GM10266 (cell line): ENCODE results near the gene ZNF789.
"Not testable (repeated sequence)": the region's sequence is repeated elsewhere in the genome, so short reads cannot be mapped to it uniquely, and the experiment has no call there.

Source experiments
- DNase-seq: peaks from one replicate; pipeline ENCODE4 v3.0.0; 2012; ENCODE audit errors: extremely low spot score
- TF ChIP-seq, protein P1 (sequence below): IDR thresholded peaks from 2 replicates; pipeline ENCODE4 v1.5.1; 2012; ENCODE audit warnings: mild to moderate bottlenecking, low read depth; ENCODE audit not compliant: control insufficient read depth, insufficient read depth; ENCODE audit errors: missing control alignments

ZNF789 gene

DNA sequence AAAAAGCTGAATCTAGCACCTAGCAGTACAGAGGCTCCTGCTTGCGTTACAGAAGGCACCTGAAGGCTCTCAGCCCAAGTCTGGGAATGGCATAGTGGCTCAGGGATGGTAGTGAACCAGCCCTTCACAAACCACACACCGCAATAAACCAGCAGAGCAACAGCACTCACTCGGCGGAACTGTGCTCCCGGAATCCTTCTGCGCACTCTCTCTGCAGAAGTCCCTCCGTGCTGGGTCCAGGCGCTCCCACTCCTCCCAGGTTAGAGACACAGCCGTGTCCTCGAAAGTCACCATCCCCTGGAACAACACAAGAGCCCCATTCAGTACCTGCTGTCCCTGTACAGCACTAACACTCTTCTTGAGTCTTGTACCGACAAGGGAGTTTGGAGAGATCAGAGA lies 25.9 kb downstream of the ZNF789 start:
- no peak for DNase-seq
- TF ChIP-seq, protein P1, sequence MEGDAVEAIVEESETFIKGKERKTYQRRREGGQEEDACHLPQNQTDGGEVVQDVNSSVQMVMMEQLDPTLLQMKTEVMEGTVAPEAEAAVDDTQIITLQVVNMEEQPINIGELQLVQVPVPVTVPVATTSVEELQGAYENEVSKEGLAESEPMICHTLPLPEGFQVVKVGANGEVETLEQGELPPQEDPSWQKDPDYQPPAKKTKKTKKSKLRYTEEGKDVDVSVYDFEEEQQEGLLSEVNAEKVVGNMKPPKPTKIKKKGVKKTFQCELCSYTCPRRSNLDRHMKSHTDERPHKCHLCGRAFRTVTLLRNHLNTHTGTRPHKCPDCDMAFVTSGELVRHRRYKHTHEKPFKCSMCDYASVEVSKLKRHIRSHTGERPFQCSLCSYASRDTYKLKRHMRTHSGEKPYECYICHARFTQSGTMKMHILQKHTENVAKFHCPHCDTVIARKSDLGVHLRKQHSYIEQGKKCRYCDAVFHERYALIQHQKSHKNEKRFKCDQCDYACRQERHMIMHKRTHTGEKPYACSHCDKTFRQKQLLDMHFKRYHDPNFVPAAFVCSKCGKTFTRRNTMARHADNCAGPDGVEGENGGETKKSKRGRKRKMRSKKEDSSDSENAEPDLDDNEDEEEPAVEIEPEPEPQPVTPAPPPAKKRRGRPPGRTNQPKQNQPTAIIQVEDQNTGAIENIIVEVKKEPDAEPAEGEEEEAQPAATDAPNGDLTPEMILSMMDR = no peak

DNA sequence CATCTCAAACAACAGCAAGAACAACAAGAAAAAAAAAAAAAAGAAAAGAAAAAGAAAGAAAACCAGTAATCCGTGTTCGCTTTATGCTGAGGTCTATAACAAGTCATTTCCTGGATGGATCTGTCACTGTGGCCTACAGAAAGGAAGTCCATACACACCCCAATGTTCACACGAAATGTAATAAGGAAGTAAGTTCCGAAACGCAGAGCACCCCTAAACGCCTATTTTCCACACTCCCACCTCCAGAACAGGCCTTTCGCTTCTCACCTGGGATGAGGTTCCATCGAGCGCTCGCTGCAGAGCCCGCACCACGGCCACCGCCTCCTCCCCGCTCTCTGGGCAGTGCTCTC lies 26.7 kb downstream of the ZNF789 start:
- DNase-seq = no peak
- TF ChIP-seq, protein P1 = no peak

DNA sequence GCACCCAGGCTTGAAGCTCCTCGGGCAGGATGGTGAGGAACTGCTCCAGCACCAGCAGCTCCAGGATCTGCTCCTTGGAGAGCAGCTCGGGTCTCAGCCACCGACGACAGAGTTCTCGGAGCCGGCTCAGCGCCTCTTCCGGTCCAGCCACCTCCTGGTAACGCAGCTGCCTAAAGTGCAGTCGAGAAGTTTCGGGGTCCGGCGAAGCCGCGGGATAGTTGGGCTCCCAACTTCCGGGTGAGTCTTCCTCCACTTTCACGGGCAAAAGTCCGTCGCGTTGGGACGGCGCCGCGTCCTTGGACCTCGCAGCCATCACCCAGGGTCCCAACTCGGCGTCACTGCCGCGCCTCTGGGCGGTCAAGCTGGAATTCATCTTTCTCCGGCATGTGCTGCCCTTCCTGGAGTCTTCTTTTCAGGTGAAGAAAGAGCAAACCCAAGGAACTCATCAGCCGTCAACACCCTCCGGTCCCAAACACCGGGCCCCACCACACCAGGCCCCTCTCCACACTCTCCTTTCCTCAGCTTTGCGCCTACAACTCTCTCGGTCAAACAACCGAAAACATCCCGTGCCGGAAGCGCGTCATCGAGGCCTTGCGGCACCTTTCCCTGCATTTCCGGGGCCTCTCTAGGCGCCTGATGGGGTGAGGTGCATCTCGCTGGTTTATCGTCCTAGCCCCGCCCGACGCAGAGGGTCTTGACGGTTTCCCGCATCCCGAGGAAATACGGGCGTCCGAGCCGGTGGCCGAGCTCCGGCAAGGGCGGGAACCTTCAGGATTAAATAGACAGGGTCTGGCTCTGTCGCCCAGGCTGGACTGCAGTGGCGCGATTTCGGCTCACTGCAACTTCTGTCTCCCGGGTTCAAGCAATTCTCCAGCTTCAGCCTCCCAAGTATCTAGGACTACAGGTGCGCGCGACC lies 27.3 kb downstream of the ZNF789 start, which contains the start of gene ZNF394:
Gene ZNF394 (minus strand): TSS at position 561 of the 916 bp plus-strand sequence. CDS start 188 bp downstream, at position 373.
- DNase-seq = peak; percentile 80
- TF ChIP-seq, protein P1 = no peak

DNA sequence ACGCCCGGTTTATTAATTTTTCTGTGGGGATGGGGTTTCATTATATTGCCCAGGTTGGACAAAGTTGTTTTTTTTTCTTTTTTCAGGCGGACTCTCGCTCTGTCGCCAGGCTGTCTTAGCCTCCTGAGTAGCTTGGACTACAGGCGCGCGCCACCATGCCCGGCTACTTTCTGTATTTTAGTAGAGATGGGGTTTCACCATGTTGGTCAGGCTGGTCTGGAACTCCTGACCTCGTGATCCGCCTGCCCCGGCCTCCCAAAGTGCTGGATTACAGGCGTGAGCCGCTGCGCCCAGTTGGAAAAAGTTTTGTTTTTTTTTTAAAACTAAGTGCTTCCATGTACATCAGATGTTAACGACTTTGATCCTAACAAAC lies 27.9 kb downstream of the ZNF789 start:
- TF ChIP-seq, protein P1 = no peak
- DNase-seq = no peak

DNA sequence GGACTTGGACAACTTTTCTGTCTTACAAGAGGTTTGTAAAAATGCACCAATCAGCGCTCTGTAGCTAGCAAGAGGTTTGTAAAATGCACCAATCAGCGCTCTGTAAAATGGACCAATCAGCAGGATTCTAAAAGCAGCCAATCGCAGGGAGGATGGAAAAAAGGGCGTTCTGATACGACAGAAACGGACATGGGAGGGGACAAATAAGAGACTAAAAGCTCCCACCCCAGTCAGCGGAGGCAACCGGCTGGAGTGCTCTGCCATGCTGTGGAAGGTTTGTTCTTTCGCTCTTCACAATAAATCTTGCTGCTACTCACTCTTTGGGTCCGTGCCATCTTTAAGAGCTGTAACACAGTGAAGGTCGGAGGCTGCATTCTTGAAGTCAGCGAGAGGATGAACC lies 28.5 kb downstream of the ZNF789 start:
- not testable (repeated sequence) for DNase-seq

DNA sequence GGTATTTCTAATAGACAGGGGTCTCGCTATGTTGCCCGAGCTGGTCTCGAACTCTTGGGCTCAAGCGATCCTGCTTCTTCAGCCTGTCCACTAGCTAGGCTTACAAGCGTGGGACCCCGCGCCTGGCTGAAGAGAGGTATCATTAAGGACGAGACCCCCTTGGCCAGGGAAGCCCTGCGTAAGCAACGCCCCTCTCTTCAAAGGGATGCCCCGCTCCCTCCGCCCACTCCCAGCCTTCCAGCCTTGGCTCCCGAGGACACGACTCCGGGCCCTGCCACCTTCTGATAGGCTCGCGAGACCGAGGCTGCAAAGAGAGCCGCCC lies 31.6 kb downstream of the ZNF789 start:
- TF ChIP-seq, protein P1 = no peak
- peak; percentile 89 for DNase-seq

GRCh38 chr7:99504603-99505323 lies 32.1 kb downstream of the ZNF789 start, which contains the start of gene ZKSCAN5:
Gene ZKSCAN5, plus strand, starts transcription at chr7:99504662. Its CDS starts 1,383 bp downstream, at chr7:99506045.
- DNase-seq = peak; percentile 90
- TF ChIP-seq, protein P1 = peak; percentile 27
